Stimulated activated naive CD8-positive, alpha-beta T cell treated with anti-CD3 and anti-CD28 coated beads, Interleukin-15, amount 100 ng/mL, for 72 hours (primary cell): Measurements from ENCODE around the gene ADAT2.
A peak's percentile ranks its signal among the peaks of the same experiment; 100 is the strongest.
"Not testable (repeated sequence)": the region's sequence is repeated elsewhere in the genome, so short reads cannot be mapped to it uniquely, and the experiment has no call there.

Source experiments
- ATAC-seq: fragments of 150-1000 bp; cut with Tn5 transposase; 2 replicates; pipeline ENCODE4 v1.10.0; 2021; ENCODE audit warnings: mild to moderate bottlenecking, moderate library complexity
- DNase-seq, 2 donors: peaks; one replicate each; pipeline ENCODE4 v3.0.0; 2021 to 2022
- H3K27ac Mint-ChIP-seq, 2 donors: one replicate each; pipeline ENCODE4 v1.8.0; 2022; ENCODE audit warnings: mild to moderate bottlenecking in 2 of 2, mixed read lengths in 2 of 2, moderate library complexity in 2 of 2
- H3K27me3 Mint-ChIP-seq: one replicate; pipeline ENCODE4 v1.8.0; 2022; ENCODE audit warnings: mixed read lengths
- H3K4me1 Mint-ChIP-seq: one replicate; pipeline ENCODE4 v1.8.0; 2022; ENCODE audit warnings: mild to moderate bottlenecking, mixed read lengths
- H3K4me3 Mint-ChIP-seq, 2 donors: one replicate each; pipeline ENCODE4 v1.8.0; 2022; ENCODE audit warnings: mild to moderate bottlenecking in 2 of 2, mixed read lengths in 2 of 2, moderate library complexity in 1 of 2
- H3K9me3 Mint-ChIP-seq, 2 donors: one replicate each; pipeline ENCODE4 v1.8.0; 2022; ENCODE audit warnings: mixed read lengths in 2 of 2

Gene ADAT2

DNA sequence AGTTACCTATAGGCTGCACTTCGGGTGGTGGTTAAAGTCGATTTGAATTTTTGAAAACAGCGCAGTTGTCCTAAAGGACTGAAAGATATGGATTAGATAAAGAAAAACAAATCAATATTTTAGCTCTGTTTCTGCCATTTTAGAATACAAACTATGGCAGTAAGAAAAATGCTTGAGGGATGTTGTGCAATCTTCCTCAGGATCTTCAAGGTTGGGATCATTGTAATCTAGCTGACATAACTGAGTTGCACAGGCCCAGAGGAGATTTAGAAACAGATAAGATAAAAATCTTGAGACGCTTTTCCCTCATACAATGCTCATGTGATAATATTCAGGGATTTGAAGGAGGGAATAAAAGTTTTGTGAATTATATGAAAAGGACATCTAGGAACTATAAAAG lies 1.0 kb upstream of the ADAT2 start:
- H3K4me3 Mint-ChIP-seq = peak overlapping the region; percentile 99 to 100
- DNase-seq (no peak), ATAC-seq (no peak)
- H3K9me3 Mint-ChIP-seq = no peaks in the 10 kb centered on the region
- H3K27me3 Mint-ChIP-seq = no peaks in the 10 kb centered on the region
- peaks cover 53% of the 10 kb centered on the region for H3K4me1 Mint-ChIP-seq
- peak overlapping the region; percentile 99 for H3K27ac Mint-ChIP-seq

DNA sequence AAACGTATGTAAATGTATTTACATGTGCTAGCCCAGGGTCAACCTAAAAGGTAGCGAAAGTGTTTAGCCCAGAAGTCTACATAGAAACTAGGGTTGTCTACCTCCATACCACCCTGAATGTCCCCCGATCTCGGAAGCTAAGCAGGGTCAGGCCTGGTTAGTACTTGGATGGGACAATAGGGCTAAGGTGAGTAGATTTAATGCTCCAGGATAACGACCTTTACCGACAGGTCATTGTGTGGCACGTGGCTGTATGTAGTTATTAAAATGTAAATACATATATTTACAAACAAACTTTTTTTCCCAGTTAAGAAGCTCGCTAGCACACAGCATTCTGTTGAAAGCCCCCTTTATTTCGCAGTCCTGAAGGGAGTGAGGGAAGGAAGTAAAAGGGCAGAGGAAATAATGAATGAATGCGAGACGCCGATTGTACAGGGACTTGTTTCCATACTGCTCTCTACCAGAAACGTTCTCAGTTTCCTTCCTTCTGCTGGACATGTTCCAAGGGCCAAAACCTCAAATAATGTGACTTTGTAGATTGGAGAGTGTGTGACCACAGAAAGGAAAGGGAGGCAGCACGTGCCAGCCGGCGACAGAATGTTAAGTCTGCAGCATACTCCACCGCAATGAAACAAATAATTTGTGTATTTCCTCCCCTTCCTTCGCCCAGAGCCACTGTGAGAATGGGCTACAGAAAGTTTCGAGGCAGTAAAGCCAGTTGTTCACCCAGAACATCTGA lies 612 bp downstream of the ADAT2 start:
- no peak for ATAC-seq
- Mint-ChIP-seq H3K4me1 (peaks cover 47% of the 10 kb centered on the region), H3K4me3 (peak overlapping the region; percentile 99 to 100), H3K27me3 (no peaks in the 10 kb centered on the region), H3K27ac (peak overlapping the region; percentile 99), H3K9me3 (no peaks in the 10 kb centered on the region)
- DNase-seq = peak; percentile 61 to 64

DNA sequence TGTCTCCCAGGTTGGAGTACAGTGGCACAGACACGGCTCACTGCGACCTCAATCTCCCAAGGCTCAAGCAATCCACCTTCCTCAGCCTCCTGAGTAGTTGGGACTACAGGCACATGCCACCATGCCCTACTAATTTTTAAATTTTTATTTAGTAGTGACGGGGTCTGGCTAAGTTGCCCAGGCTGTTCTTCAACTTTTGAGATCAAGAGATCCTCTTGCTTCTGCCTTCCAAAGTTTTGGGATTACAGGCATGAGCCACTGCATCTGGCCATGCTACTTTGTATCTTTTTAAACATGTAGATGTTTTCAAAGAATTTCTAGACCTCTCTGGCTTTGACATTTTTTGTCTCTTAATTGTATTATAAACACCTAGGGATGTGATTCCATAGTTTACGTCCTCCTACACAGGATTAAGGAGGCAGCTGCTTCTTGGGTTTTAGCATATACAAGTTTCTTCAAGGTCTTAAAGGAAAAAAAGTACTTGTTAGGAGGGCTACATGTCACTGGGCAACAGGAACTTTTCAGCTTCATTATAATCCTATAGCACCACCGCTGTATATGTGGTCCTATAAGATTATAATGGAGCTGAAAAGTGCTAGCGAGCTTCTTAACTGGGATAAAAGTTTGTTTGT lies 1.3 kb downstream of the ADAT2 start:
- H3K27me3 Mint-ChIP-seq = no peaks in the 10 kb centered on the region
- H3K9me3 Mint-ChIP-seq = no peaks in the 10 kb centered on the region
- H3K27ac Mint-ChIP-seq = peak overlapping the region; percentile 99
- H3K4me1 Mint-ChIP-seq = peaks cover 45% of the 10 kb centered on the region
- H3K4me3 Mint-ChIP-seq = peak overlapping the region; percentile 99 to 100
- no peak for ATAC-seq
- no peak for DNase-seq

DNA sequence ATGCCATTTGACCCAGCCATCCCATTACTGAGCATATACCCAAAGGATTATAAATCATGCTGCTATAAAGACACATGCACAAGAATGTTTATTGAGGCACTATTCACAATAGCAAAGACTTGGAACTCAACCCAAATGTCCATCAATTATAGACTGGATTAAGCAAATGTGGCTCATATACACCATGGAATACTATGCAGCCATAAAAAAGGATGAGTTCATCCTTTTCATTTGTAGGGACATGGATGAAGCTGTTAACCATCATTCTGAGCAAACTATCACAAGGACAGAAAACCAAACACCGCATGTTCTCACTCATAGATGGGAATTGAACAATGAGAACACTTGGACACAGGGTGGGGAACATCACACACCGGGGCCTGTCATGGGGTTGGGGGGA lies 2.6 kb downstream of the ADAT2 start:
- not testable (repeated sequence) for H3K9me3 Mint-ChIP-seq, H3K27me3 Mint-ChIP-seq, H3K27ac Mint-ChIP-seq, ATAC-seq, DNase-seq, H3K4me3 Mint-ChIP-seq
- H3K4me1 Mint-ChIP-seq = peaks cover 45% of the 10 kb centered on the region

DNA sequence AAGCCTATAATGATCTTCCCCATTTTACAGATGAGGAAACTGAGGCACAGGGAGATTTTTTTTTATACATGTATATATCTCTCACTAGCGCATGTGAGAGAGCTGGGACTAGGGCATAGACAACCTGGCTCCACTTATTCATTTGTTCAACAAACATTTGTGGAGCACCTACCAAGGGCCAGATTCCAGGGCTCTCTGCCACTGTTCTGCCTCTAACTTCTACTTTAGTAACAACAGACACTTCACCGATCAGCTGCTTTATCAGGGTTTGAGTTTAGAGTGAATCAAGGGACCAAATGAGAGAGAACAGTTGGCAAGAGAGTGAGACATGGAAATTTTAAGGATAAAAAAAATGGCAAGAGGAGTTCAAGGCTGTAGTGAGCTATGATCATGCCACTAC lies 7.4 kb downstream of the ADAT2 start:
- Mint-ChIP-seq H3K27me3 (no peaks in the 10 kb centered on the region), H3K27ac (peak overlapping the region; percentile 20 to 31), H3K4me3 (no peak overlapping the region), H3K9me3 (peaks cover 0 to 5% of the 10 kb centered on the region in 2 donors), H3K4me1 (peaks cover 62% of the 10 kb centered on the region)
- ATAC-seq = no peak
- no peak for DNase-seq

DNA sequence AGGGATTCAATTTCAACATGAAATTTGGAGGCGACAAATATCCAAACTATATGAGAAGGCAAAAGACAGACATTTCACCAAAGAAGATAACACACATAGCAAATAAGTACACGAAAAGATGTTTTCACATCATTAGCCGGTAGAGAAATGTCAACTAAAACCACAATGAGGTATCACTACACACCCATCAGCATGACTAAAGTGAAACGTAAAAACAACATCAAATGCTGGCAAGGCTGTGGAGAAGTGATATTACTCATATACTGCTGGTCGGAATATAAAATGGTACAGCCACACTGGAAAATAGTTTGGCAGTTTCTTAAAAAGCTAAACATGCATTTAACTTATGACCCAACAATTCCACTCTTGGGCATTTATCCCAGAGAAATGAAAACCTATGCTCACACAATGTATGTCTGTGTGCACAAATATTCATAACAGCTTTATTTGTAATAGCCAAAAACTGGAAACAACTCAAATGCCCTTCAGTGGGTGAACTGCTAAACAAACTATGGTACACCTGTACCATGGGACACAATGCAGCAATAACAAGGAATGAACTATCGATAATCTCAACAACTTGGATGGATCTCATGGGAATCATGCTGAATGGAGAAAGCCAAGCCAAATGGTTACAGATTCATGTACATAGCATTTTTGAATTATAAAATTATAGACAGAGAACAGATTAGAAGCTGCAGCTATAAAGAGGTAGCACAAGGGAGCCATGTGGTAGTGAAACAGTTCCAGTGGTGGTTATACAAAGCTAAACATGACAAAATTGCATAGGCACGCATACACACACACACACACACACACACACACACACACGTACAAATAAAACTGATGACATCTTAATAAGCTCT lies 8.6 kb downstream of the ADAT2 start:
- DNase-seq (peak; percentile 30 to 33), ATAC-seq (peak; percentile 99)
- H3K4me3 Mint-ChIP-seq = peak overlapping the region; percentile 52 to 62
- peak overlapping the region; percentile 87 to 96 for H3K27ac Mint-ChIP-seq
- no peaks in the 10 kb centered on the region for H3K27me3 Mint-ChIP-seq
- H3K4me1 Mint-ChIP-seq = peaks cover 64% of the 10 kb centered on the region
- H3K9me3 Mint-ChIP-seq = peaks cover 0 to 5% of the 10 kb centered on the region in 2 donors

DNA sequence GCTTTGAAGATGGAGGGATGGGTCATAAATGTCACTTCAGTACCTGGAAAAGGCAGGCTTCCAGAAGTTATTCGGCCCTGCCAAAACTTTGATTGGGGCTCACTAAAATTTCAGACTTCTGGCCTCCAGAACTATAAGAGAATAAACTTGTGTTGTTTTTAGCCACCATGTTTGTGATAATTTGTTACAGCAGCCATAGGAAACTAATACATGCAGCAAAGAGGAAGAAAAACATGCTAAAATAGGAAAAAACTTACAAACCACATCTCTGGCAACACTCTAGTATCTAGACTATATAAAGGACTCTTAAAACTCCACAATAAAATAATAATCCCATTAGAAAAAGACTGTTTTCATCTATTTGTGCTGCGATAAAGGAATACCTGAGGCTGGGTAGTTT lies 9.5 kb downstream of the ADAT2 start:
- peak overlapping the region; percentile 82 to 96 for H3K27ac Mint-ChIP-seq
- H3K9me3 Mint-ChIP-seq = peaks cover 0 to 5% of the 10 kb centered on the region in 2 donors
- no peaks in the 10 kb centered on the region for H3K27me3 Mint-ChIP-seq
- peaks cover 64% of the 10 kb centered on the region for H3K4me1 Mint-ChIP-seq
- ATAC-seq = no peak
- H3K4me3 Mint-ChIP-seq = peak overlapping the region in 1 of 2 donors; percentile 52
- no peak for DNase-seq

DNA sequence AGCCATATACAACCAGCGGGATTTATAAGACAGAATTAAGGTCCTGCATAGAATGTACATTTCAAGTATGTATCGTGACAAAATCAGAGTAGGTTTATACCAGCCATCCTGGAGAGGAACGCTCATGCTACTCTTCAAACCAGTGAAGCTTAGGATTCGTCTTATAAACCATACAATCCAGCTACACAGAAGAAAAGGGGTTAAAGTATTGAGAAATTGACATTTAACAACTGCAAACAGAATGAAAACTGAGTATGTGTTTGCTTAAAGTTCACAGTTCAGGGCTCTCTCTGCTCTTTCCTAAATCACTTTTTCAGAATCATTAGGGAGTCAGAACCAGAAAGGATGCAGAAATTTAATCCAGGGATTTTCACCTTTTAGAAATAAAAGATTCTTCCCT lies 17.9 kb downstream of the ADAT2 start:
- DNase-seq (no peak), ATAC-seq (no peak)
- no peaks in the 10 kb centered on the region for H3K4me1 Mint-ChIP-seq
- H3K9me3 Mint-ChIP-seq = no peaks in the 10 kb centered on the region
- H3K4me3 Mint-ChIP-seq = no peak overlapping the region
- H3K27ac Mint-ChIP-seq = no peak overlapping the region
- no peaks in the 10 kb centered on the region for H3K27me3 Mint-ChIP-seq

DNA sequence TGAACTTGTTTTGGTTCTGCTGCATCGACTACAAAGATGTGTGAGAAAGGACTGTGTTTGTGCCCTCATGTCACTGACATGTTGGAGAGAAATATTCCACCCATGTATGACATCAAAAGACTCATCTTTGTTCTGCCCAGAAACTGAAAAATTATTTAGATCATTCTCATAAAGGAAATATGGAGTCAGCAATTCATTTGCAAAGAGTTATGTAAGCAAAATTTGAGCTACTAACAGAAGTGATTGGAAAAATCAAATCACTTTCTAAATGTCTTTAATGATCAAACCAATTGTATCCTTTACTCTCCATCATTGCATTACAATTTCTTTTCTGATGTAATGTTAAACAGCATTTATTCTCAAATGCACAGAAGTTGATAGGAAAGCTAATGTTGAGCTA lies 19.3 kb downstream of the ADAT2 start:
- no peak overlapping the region for H3K4me3 Mint-ChIP-seq
- DNase-seq = no peak
- no peaks in the 10 kb centered on the region for H3K9me3 Mint-ChIP-seq
- ATAC-seq = no peak
- H3K27me3 Mint-ChIP-seq = no peaks in the 10 kb centered on the region
- peaks cover 4% of the 10 kb centered on the region for H3K4me1 Mint-ChIP-seq
- H3K27ac Mint-ChIP-seq = no peak overlapping the region

DNA sequence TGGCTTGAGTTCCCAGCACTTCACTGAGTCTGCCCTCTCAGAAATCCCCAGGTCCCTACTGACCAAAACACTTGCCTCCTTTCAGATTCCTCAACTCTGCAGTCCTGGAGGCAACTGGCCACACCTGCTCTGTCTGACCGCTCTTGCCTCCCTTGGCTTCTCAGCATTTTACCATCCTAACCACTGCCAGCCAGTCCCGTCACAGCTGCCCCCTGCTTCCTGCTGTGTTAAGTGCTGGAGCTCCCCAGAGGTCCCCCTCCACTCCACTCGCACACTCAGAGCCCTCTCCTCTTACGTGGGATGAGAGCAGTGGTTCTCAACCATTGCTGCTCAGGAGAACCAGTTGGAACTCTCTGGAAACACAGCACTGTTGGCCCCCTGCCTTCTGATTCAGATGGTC lies 20.5 kb downstream of the ADAT2 start:
- Mint-ChIP-seq H3K9me3 (no peaks in the 10 kb centered on the region), H3K27ac (no peak overlapping the region), H3K27me3 (no peaks in the 10 kb centered on the region), H3K4me1 (peaks cover 4% of the 10 kb centered on the region), H3K4me3 (no peak overlapping the region)
- ATAC-seq = no peak
- DNase-seq = no peak

DNA sequence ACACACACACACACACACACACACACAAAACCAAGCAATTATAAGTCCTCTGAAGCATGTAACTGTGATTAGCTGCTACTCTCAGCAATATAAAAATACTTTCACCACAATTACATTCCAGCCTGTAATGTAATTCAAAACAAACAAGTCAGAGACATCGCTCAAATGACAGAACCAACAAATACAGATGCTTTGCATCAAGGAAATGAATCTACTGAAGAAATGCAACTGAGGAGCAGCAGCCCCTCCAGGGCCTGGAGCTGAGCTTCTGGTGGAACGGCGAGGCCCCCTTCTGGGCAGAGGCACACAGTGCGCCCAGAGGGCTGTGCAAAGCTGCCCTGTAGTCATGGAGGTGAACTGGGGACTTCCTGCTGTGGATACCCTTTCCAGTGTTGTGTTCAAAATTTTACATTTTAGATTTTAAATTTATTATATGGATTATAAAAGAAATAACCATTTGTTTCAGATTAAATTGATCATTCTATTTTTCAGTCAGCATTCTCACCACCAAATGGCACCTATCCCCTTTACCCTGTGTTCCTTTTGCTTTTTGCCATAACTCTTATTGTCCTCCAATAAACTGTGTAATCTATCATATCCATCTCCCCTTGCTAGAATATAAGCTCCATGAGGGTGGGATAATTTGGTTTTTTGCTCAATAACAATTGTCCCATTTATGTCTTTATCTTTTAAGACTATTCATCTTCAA lies 23.2 kb downstream of the ADAT2 start:
- Mint-ChIP-seq H3K27ac (no peak overlapping the region), H3K27me3 (no peaks in the 10 kb centered on the region), H3K4me3 (no peak overlapping the region), H3K9me3 (no peaks in the 10 kb centered on the region), H3K4me1 (peaks cover 4% of the 10 kb centered on the region)
- ATAC-seq (peak; percentile 99), DNase-seq (peak; percentile 75 to 78)

DNA sequence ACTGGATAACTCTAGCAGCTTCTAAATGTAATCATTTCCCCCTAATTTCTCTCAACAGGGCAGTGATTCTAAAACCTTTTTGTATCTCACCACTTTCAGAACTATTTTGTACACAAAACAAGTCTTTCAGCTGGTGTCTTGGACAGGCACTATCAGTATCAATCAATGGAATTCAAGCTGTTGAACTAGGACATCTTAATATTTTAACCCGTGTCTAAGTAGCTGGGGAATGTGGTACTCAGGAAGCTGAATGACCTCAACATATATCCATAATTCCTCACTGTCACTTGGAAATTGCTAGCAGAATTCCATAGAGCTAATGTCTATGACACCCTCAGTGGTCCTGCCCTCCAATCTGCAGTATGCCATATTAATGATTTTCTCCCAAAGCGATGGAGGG lies 24.5 kb downstream of the ADAT2 start:
- ATAC-seq (no peak), DNase-seq (no peak)
- Mint-ChIP-seq H3K27ac (no peak overlapping the region), H3K4me3 (no peak overlapping the region), H3K9me3 (no peaks in the 10 kb centered on the region), H3K27me3 (no peaks in the 10 kb centered on the region), H3K4me1 (peaks cover 4% of the 10 kb centered on the region)

DNA sequence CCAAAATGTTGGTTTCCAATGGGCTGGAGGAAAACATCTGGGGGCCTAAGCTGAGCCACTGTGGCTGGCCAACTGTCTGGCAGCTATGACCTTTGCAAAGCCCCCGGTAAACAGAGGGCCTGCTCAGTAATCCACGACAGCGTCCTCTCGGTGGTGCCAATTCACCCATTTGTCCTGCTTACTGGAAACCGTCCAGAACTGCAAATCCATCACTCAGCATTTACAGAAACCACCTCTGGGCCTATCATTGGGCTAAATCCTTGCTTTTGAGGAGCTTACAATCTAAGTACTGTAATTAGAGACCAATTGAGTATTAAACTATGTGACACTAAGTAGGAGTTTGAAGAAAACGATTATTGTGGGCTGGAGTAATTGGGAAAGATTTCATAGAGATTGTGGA lies 31.0 kb downstream of the ADAT2 start:
- no peak for ATAC-seq
- Mint-ChIP-seq H3K4me3 (no peak overlapping the region), H3K4me1 (no peaks in the 10 kb centered on the region), H3K9me3 (no peaks in the 10 kb centered on the region), H3K27me3 (no peaks in the 10 kb centered on the region), H3K27ac (no peak overlapping the region)
- DNase-seq = no peak

DNA sequence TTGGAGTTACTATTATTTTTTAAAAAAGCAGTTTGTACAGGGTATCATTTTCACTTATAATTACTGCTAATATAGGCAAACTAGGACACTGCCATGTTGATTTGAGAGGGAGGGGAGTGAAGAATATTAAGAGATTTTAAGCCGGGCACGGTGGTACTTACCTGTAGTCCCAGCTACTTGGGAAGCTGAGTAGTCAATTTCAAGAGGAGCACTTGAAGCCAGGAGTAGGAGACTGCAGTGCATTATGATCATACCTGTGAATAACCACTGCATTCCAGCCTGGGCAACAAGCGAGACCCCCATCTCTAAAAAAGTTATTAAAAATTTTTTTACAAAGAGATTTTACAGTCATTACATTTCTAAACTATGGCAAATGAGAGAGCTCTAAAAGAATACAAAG lies 35.7 kb downstream of the ADAT2 start:
- no peak overlapping the region for H3K4me3 Mint-ChIP-seq
- ATAC-seq (no peak), DNase-seq (no peak)
- no peaks in the 10 kb centered on the region for H3K9me3 Mint-ChIP-seq
- no peaks in the 10 kb centered on the region for H3K27me3 Mint-ChIP-seq
- H3K4me1 Mint-ChIP-seq = no peaks in the 10 kb centered on the region
- H3K27ac Mint-ChIP-seq = no peak overlapping the region

DNA sequence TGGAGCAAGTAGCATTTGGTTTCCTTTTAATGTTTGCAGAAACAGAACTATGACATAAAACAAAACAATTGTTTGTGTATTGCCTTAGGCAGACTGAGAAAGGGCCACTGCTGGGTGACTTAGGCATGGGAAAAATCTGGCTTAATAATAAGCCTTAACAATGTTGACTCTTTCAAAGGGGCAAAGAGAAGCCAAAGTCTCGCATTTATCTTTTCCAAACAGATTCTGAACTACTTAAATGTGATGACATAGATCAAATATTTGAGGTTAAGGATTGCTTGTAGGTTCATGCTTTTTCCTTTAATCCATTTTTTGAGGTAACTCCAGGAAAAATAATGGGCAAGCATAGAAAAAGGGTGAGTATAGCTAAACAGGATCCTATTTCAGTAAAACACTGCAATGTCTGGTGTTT lies 39.6 kb downstream of the ADAT2 start:
- no peaks in the 10 kb centered on the region for H3K4me1 Mint-ChIP-seq
- no peak overlapping the region for H3K27ac Mint-ChIP-seq
- DNase-seq = no peak
- peaks cover 7% of the 10 kb centered on the region for H3K27me3 Mint-ChIP-seq
- no peak for ATAC-seq
- no peak overlapping the region for H3K4me3 Mint-ChIP-seq
- H3K9me3 Mint-ChIP-seq = peaks cover 9 to 12% of the 10 kb centered on the region in 2 donors
